ENCODE results near the gene GSTO2. TPM values are rescaled to one million over a fixed set of nuclear protein-coding genes. Genes with fewer than 3 reads are reported as not detected.

GSTO2 gene
- total and polyA plus RNA-seq, 2 of the 13 experiments (the other 11 are each of a cell fraction or from before 2014, with no cell fraction given) = 2.1 to 7.9 TPM

- TF ChIP-seq ZXDC (CRISPR knock-in tag; IDR thresholded peaks at IDR 0.05) (no peak), ZNF564 (CRISPR knock-in tag; IDR thresholded peaks at IDR 0.05) (no peak), KDM1A (CRISPR knock-in tag; IDR thresholded peaks at IDR 0.05) (0 out of 2 replicates have a peak, but pooled peaks have one; percentile 26), RAD21 (CRISPR knock-in tag; IDR thresholded peaks at IDR 0.05) (no peak), ZNF136 (CRISPR knock-in tag; IDR thresholded peaks at IDR 0.05; ENCODE audit: low read depth) (no peak), ZNF251 (CRISPR knock-in tag; IDR thresholded peaks at IDR 0.05) (no peak), ZNF33A (CRISPR knock-in tag; IDR thresholded peaks at IDR 0.05; ENCODE audit: borderline replicate concordance) (no peak), YY1 (IDR thresholded peaks at IDR 0.05; ENCODE audit: insufficient read depth, insufficient replicate concordance, low read depth, low read length) (no peak), ZNF558 (CRISPR knock-in tag; IDR thresholded peaks at IDR 0.05; ENCODE audit: borderline replicate concordance) (peak; percentile 7; the same call in 1 of the 2 replicates), ZNF274 (CRISPR knock-in tag; IDR thresholded peaks at IDR 0.05) (no peak), ZNF556 (CRISPR knock-in tag; IDR thresholded peaks at IDR 0.05; ENCODE audit: borderline replicate concordance) (no peak), ZMYM3 (CRISPR knock-in tag; IDR thresholded peaks at IDR 0.05) (peak; percentile 47; the same call in 1 of the 2 replicates), RBAK (CRISPR knock-in tag; IDR thresholded peaks at IDR 0.05) (no peak), CAMTA2 (CRISPR knock-in tag; IDR thresholded peaks at IDR 0.05; ENCODE audit: borderline replicate concordance) (no peak), ZFP62 (CRISPR knock-in tag; IDR thresholded peaks at IDR 0.05) (no peak), ZFP90 (CRISPR knock-in tag; IDR thresholded peaks at IDR 0.05; ENCODE audit: borderline replicate concordance) (no peak), NR2C2 (CRISPR knock-in tag; IDR thresholded peaks at IDR 0.05; ENCODE audit: borderline replicate concordance) (0 out of 2 replicates have a peak, but pooled peaks have one; percentile 35), ZNF280D (CRISPR knock-in tag; IDR thresholded peaks at IDR 0.05) (peak; percentile 62; the same call in 1 of the 2 replicates), ZNF317 (CRISPR knock-in tag; IDR thresholded peaks at IDR 0.05) (no peak), ATF4 (CRISPR knock-in tag; IDR thresholded peaks at IDR 0.05) (no peak), ZNF430 (CRISPR knock-in tag; IDR thresholded peaks at IDR 0.05) (no peak), ZFP82 (CRISPR knock-in tag; IDR thresholded peaks at IDR 0.05; ENCODE audit: borderline replicate concordance) (no peak), ZBTB43 (CRISPR knock-in tag; conservative IDR thresholded peaks at IDR 0.05) (no peak)
Observed at GRCh38 chr10:104232613-104233102, 36.3 kb upstream of the GSTO2 start (continued).

All from HepG2 (cell line).